Sigmoid colon (tissue), 4 donors: ENCODE results near the gene CASKIN1.

Experiments
- EP300 ChIP-seq, 4 donors: sonication (generic); formaldehyde crosslinking; IDR thresholded peaks; one replicate each; pipeline ENCODE4 v1.6.1; 2017; ENCODE audit warnings: antibody characterized with exemption in 4 of 4
- POLR2A ChIP-seq, 2 donors: fragments of 450-650 bp; IDR thresholded peaks; one replicate each; pipeline ENCODE4 v1.6.1; 2016; ENCODE audit warnings: antibody characterized with exemption in 2 of 2, mild to moderate bottlenecking in 2 of 2, moderate library complexity in 2 of 2
- TF ChIP-seq, protein P1 (sequence below), 4 experiments: fragments of 450-650 bp in 3 of 4; fragments of 200-600 bp in 1 of 4; IDR thresholded peaks; one replicate each; pipeline ENCODE4 v1.5.1; 2016 to 2019; ENCODE audit warnings: antibody characterized with exemption in 4 of 4, mild to moderate bottlenecking in 3 of 4, moderate library complexity in 2 of 4

DNA sequence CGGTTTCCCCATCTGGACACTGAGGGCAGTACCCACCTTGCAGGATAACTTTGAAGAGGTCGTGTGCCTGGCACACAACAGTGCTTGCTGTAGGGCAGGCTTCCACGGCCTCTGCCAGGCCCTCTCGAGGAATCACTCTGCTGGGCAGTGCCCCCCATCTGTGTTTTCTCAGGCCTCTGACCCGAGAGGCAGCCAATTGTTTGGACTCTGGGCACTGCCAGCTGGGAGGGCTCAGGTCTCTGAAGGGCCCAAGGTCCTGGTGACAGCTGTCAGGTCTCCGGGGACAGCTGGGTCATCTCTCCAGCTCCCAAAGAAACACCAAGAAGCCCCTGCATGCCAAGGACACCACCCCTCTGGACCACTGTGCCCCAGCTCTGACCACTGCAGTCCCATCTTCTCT lies 49.0 kb downstream of the CASKIN1 start:
- TF ChIP-seq, protein P1, sequence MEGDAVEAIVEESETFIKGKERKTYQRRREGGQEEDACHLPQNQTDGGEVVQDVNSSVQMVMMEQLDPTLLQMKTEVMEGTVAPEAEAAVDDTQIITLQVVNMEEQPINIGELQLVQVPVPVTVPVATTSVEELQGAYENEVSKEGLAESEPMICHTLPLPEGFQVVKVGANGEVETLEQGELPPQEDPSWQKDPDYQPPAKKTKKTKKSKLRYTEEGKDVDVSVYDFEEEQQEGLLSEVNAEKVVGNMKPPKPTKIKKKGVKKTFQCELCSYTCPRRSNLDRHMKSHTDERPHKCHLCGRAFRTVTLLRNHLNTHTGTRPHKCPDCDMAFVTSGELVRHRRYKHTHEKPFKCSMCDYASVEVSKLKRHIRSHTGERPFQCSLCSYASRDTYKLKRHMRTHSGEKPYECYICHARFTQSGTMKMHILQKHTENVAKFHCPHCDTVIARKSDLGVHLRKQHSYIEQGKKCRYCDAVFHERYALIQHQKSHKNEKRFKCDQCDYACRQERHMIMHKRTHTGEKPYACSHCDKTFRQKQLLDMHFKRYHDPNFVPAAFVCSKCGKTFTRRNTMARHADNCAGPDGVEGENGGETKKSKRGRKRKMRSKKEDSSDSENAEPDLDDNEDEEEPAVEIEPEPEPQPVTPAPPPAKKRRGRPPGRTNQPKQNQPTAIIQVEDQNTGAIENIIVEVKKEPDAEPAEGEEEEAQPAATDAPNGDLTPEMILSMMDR (IDR thresholded peaks at IDR 0.05): no peak
- TF ChIP-seq POLR2A (IDR thresholded peaks at IDR 0.05): no peak
- no peak for TF ChIP-seq EP300 (IDR thresholded peaks at IDR 0.05)
